Measurements from ENCODE around the gene ALOX15. TPM values are rescaled to one million over a fixed set of nuclear protein-coding genes. Genes with fewer than 3 reads are reported as not detected.
"Not testable (repeated sequence)": the region's sequence is repeated elsewhere in the genome, so short reads cannot be mapped to it uniquely, and the experiment has no call there.

Gene ALOX15
- total and polyA plus RNA-seq, 10 of the 15 experiments (the other 5 are each of a cell fraction or from before 2014, with no cell fraction given) = 0.05 to 1.0 (median 0.24) TPM

DNA sequence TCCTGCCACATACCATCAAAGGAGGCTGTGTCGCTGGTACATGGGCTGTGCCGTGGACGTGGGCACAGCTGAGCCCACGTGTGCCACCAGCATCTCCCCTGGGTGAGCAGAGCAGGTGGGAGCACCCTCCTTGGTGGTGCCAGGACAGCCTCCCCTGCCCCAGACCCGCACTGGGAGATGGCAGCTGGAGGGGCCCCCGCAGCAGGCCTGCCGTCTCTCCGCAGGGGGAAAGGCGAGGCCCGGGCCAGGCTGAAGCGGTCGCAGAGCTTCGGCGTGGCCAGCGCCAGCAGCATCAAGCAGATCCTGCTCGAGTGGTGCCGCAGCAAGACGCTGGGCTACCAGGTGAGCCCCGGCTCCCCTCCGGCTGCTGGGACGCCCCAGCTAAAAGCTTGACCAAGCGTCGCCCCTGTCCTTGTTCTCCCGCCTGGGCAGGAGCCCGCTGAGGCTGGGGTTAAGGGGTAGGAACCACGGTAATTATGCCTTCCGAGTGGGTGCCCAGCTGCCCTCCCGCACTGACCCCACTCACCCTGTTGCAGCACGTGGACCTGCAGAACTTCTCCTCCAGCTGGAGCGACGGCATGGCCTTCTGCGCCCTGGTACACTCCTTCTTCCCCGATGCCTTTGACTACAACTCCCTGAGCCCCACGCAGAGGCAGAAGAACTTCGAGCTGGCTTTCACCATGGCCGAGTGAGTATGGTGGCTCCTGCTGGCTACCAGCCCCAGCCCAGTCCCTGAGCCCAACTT is 44.7 kb downstream of the ALOX15 start (continued):
- TF ChIP-seq CBX5 (IDR thresholded peaks at IDR 0.05; ENCODE audit: low read depth) (no peak), SREBF2 (IDR thresholded peaks at IDR 0.05; ENCODE audit: low read length) (no peak), ETV6 (conservative IDR thresholded peaks at IDR 0.05 in 1 of 2, IDR thresholded peaks at IDR 0.05 in 1 of 2; ENCODE audit: borderline replicate concordance in 1 of 2, low read depth in 1 of 2) (no peak), YBX1 (IDR thresholded peaks at IDR 0.05) (no peak), LARP7 (IDR thresholded peaks at IDR 0.05) (no peak), ATF7 (IDR thresholded peaks at IDR 0.05; ENCODE audit: low read depth) (no peak)
- TF ChIP-seq, protein P1, sequence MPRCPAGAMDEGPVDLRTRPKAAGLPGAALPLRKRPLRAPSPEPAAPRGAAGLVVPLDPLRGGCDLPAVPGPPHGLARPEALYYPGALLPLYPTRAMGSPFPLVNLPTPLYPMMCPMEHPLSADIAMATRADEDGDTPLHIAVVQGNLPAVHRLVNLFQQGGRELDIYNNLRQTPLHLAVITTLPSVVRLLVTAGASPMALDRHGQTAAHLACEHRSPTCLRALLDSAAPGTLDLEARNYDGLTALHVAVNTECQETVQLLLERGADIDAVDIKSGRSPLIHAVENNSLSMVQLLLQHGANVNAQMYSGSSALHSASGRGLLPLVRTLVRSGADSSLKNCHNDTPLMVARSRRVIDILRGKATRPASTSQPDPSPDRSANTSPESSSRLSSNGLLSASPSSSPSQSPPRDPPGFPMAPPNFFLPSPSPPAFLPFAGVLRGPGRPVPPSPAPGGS (IDR thresholded peaks at IDR 0.05; ENCODE audit: borderline replicate concordance, insufficient read depth, low read depth, low read length, poor library complexity, severe bottlenecking) = no peak
- TF ChIP-seq, protein P2, sequence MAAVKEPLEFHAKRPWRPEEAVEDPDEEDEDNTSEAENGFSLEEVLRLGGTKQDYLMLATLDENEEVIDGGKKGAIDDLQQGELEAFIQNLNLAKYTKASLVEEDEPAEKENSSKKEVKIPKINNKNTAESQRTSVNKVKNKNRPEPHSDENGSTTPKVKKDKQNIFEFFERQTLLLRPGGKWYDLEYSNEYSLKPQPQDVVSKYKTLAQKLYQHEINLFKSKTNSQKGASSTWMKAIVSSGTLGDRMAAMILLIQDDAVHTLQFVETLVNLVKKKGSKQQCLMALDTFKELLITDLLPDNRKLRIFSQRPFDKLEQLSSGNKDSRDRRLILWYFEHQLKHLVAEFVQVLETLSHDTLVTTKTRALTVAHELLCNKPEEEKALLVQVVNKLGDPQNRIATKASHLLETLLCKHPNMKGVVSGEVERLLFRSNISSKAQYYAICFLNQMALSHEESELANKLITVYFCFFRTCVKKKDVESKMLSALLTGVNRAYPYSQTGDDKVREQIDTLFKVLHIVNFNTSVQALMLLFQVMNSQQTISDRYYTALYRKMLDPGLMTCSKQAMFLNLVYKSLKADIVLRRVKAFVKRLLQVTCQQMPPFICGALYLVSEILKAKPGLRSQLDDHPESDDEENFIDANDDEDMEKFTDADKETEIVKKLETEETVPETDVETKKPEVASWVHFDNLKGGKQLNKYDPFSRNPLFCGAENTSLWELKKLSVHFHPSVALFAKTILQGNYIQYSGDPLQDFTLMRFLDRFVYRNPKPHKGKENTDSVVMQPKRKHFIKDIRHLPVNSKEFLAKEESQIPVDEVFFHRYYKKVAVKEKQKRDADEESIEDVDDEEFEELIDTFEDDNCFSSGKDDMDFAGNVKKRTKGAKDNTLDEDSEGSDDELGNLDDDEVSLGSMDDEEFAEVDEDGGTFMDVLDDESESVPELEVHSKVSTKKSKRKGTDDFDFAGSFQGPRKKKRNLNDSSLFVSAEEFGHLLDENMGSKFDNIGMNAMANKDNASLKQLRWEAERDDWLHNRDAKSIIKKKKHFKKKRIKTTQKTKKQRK (IDR thresholded peaks at IDR 0.05; ENCODE audit: low read depth, low read length) = no peak

DNA sequence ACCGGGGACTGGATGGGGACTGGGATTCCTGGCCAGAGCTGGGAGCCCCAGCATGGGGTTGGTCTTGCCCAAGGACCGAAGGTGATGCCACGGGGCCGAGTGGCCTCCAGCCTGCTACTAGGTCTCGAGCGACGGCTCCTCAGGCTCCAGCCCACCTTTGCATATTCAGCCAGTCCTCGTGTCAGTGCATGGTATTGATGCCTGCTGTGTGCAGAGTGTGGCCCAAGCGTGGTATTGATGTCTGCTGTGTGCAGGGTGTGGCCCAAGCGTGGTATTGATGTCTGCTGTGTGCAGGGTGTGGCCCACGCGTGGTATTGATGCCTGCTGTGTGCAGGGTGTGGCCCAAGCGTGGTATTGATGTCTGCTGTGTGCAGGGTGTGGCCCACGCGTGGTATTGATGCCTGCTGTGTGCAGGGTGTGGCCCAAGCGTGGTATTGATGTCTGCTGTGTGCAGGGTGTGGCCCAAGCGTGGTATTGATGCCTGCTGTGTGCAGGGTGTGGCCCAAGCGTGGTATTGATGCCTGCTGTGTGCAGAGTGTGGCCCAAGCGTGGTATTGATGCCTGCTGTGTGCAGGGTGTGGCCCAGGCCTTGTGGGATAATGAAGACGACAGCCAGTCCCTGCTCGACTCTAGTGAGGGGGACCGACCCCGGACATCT is 45.7 kb downstream of the ALOX15 start:
- CTCF ChIA-PET = interaction anchor here (0.8 kb wide), 1 partner anchor 175 kb away, joined by 3 read pairs; no protein-coding TSS in a partner anchor
- H2AFZ ChIP-seq (ENCODE audit: control insufficient read depth, low read depth, low read length); H3K4me2 ChIP-seq (ENCODE audit: control insufficient read depth, insufficient read depth); in situ Hi-C loops (cut with MboI); H3K79me2 ChIP-seq (ENCODE audit: control insufficient read depth, insufficient read depth, low read length); H3K4me3 ChIP-seq; H3K9me3 ChIP-seq (replicated peaks; ENCODE audit: control insufficient read depth, insufficient read depth, low read length); H3K36me3 ChIP-seq (ENCODE audit: control insufficient read depth in 2 of 2, insufficient read depth in 2 of 2, low read length in 1 of 2); H3K27ac ChIP-seq (ENCODE audit: control insufficient read depth, insufficient read depth); ATAC-seq; DNase-seq (ENCODE audit: low read depth, low spot score); RAD21 ChIA-PET (ENCODE audit: unreplicated experiment); H4K20me1 ChIP-seq (ENCODE audit: control insufficient read depth, insufficient read depth); FAIRE-seq; intact Hi-C loops (cut with micrococcal nuclease; ENCODE audit: unreplicated experiment); H3K27me3 ChIP-seq (replicated peaks in 1 of 2; ENCODE audit: control insufficient read depth in 2 of 2, insufficient read depth in 2 of 2, low read length in 1 of 2); POLR2A ChIA-PET; H3K9ac ChIP-seq (ENCODE audit: control insufficient read depth, insufficient read depth, low read length); SMC1A ChIA-PET (ENCODE audit: uncharacterized antibody, unreplicated experiment); BruUV-seq (replicated peaks); H3K4me1 ChIP-seq (ENCODE audit: control insufficient read depth, insufficient read depth, low read length): not testable (repeated sequence)
- 44% methylated on average over 22 of the region's 23 CpGs for WGBS (ENCODE audit: insufficient coverage, insufficient replicate concordance, low lambda C conversion rate, missing lambda C conversion rate)
